ENCODE data around the gene POMC.
A peak's percentile ranks its signal among the peaks of the same experiment; 100 is the strongest.

POMC gene

DNA sequence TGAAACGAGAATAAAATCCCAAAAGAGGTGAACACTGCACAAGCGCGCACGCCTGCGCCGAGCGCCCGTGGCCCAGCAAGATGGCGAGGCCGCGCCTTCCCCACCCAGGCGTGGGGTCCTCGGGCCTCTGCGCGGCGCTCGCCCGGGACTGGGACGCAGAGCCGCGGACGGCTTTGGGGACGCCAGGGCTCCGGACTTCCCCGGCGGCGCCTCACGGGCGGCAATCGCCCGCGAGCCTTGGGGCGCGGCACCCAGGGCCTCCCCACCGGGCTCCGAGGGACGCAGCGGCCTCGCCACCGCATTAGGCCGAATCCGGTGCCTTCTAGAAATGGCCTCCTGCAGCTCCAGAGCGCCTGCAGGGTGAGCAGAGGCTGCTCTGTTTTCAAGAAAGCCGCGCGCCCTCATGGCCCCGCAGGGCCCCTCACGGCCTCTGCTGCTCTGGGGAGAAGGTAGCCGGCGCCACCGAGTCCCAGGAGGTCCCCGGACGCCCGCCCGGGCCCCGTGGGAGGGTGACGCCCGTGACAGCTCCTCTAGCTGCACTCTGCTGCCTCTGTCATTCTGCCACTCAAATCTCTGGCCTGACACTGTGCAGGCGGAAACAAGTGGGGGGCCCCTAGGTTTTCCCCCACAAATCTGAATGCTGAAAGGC, 35.9 kb upstream of the POMC start:
- peak overlapping the region; percentile 50 for H3K4me3 ChIP-seq (ENCODE audit: low read depth, low read length)

DNA sequence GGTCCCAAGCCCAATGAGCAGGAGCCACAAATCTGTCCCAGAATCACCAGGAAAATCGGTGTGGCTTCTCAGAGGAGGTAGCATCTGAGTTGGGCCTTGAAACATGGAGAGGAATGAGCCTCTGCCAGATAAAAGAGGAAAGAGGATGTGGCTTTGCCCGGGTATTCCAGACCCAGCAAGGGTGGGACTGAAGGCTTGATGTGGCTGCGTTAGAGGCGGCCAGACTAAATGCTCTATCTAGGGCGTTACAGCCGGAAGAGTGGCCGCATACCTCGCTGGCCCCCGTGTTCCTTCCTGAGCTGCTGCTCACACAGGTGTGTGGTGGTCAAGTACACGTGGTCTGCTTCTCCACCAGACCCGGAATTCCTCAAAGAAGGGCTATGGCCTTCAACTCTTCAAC, 33.9 kb upstream of the POMC start:
- DNase-seq (ENCODE audit: low read depth) = no peak
- no peak overlapping the region for H3K4me3 ChIP-seq (ENCODE audit: low read depth, low read length)
- TF ChIP-seq CTCF (IDR thresholded peaks at IDR 0.05; ENCODE audit: low read depth, low read length, missing control alignments) = no peak

More for the DNA sequence above, 35.9 kb upstream of the POMC start:
- DNase-seq (ENCODE audit: low read depth) = no peak
- TF ChIP-seq CTCF (IDR thresholded peaks at IDR 0.05; ENCODE audit: low read depth, low read length, missing control alignments) = no peak

DNA sequence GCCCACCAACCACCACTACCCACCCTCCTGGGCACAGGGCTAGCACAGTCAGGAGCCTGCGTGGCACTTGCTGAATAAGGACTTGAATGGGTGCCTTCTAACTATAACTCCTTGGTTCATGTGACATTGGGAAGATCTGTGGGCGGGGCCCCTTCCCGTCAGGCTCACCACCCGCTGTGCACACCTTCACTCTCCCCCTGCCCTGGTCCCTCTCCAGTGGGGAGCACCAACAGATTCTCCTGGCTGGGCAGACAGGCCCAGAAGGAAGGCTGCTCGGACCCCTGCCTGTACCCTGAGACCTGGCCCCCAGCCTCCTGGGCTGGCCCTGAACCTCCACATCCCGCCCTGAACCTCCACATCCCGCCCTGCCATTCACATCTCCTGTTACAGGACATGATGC, 33.4 kb upstream of the POMC start:
- TF ChIP-seq CTCF (IDR thresholded peaks at IDR 0.05; ENCODE audit: low read depth, low read length, missing control alignments) = no peak
- H3K4me3 ChIP-seq (ENCODE audit: low read depth, low read length) = no peak overlapping the region
- no peak for DNase-seq (ENCODE audit: low read depth)

- no peak overlapping the region for H3K4me3 ChIP-seq (ENCODE audit: low read depth, low read length)
- DNase-seq (ENCODE audit: low read depth) = no peak
- peak; percentile 47 for TF ChIP-seq CTCF (IDR thresholded peaks at IDR 0.05; ENCODE audit: low read depth, low read length, missing control alignments)
Observed at GRCh38 chr2:25201265-25201664, 32.9 kb upstream of the POMC start.

DNA sequence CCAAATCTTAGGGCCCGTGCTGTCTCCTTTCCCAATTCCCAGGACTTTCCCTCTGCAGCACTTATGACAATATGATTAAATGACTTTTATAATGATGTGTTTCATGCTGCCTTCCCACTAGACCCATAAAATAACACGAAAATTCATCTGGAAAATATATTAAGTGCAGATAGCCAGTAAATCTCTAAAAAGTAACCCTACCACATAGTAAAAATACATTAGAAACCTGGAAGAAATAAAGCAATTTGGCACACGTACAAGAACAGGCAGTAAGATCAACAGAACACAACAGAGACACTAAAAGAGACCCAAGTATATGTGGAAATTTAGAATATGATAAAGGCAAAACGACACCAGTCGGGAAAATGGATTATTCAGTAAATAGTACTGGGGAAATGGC, 30.2 kb upstream of the POMC start:
- no peak overlapping the region for H3K4me3 ChIP-seq (ENCODE audit: low read depth, low read length)
- DNase-seq (ENCODE audit: low read depth) = no peak
- TF ChIP-seq CTCF (IDR thresholded peaks at IDR 0.05; ENCODE audit: low read depth, low read length, missing control alignments) = no peak

GRCh38 chr2:25198209-25198525, 29.8 kb upstream of the POMC start:
- TF ChIP-seq CTCF (IDR thresholded peaks at IDR 0.05; ENCODE audit: low read depth, low read length, missing control alignments) = no peak
- no peak overlapping the region for H3K4me3 ChIP-seq (ENCODE audit: low read depth, low read length)
- no peak for DNase-seq (ENCODE audit: low read depth)
